HG03460 (cell line): ENCODE data around the gene RABL2B.
"Not testable (repeated sequence)": the region's sequence is repeated elsewhere in the genome, so short reads cannot be mapped to it uniquely, and the experiment has no call there.

Experiments used
- ATAC-seq: cut with Tn5 transposase; IDR thresholded peaks from one replicate; pipeline ENCODE4 v1.9.1; 2021; ENCODE audit not compliant: unreplicated experiment

RABL2B gene

DNA sequence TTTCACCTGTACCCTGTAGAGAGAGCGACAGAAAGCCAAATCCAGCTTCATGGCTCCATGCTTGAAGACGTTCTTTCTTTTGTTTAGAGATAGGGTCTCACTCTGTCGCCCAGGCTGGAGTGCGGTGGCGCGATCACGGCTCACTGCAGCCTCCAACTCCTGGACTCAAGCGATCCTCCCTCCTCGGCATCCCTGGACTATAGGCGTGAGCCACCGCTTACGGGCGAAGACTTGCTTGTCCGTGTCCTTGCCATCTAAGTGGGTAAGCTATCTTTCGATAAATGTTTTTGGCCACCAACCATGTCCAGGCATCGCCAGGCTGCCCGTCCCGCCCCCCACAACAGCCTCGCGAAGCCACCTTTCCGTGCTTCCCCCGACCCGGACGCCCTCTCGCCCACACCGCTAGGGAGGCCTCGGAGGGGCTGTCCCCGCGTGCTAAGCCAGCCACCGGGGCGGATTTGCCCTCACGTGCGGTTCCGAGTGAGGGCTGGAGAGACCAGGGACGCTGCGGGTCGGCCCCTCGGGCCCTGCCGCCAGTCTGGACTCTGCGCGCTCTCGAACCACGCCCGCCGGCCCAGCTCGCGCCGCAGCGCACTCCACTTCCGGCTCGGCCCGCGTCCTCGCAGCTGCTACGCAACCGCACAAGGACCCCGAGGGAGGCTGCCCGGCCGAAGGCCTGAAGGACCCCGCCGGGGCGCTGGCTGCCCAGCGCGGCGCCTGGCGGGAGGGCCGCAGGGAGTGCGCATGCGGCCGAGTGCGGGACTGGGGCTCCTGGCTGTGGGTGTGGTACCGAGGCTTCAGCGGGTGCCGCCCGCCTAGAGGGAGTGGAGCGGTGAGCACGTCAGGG lies at the start of gene RABL2B:
RABL2B (minus strand) TSS at position 604 of the 847 bp plus-strand sequence. CDS start 1,342 bp downstream, outside the sequence.
- ATAC-seq, result peak; percentile 91

DNA sequence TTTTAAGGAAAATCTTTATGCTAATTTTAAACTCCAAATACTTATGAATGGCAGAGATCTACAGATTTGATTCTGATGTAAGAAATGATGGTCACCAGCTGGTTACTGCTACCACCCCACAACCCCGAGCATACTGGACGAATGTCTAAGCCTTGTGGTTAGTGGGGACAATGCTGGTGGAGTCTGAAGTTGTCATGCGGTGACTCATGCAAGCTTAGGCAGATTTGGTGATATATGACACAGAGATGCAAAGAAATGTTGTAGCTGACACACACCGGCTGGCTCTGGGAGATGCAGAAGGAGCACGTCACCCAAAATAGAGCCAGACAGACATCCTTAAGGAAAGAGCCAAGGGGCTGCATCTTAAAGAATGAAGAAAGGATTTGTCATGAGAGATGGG lies 3.5 kb upstream of the RABL2B start:
- ATAC-seq, result not testable (repeated sequence)

DNA sequence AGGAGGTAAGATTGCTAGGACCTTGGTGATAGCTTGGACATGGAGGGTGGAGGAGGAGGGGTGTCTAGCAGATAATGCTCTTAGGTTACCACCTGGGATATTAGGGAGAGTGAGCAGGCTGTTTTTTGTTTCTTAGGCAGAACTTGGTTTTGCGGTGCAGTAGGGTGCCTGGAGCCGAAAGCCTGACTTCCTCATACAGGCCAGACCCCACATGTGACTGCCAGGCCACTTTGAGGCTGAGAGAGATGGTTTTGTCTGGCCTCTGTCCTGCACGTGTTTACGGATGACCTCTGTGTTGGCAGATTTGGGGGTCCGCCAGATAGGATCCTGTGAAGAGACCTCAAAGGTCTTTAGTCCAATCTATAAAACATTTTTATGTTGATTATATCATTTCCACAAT lies 1.9 kb upstream of the RABL2B start:
- ATAC-seq, result not testable (repeated sequence)

DNA sequence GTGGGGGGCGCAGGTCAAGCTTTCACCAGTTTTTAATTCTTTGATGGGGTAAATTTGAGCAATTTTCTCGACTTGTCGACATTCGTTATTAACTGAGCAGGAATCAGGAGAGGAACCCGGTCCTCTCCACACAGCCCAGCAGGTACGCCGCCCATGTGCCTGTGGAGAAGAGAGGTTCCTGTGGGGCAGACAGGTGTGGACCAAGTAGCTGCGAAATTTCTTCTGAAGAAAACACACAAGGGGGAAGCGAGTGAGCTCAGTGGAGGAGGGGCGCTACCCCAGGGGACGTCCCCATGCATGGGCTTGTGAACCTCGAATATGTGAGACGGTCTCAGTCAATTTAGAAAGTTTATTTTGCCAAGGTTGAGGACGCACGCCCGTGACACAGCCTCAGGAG lies 442 bp upstream of the RABL2B start:
- ATAC-seq, result peak; percentile 23

DNA sequence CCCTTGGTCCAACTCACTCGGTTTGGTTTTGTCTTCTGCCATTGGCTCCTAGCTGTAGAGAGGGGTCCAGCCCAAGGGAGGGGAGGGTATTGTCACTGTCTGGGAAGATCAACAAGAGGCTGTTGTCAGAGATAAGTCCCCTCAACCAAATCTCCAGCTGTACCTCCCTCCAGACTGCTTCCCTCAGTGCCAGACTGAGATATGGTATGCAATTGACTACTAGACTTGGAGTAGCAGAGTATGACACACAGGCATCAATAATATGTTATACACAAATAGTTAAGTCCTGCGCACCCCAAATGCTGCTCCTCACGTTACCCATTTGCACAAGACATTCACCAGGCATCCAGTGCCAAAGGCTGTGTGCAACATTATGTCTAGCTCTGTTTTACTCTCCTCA lies 1.2 kb downstream of the RABL2B start:
- not testable (repeated sequence) for ATAC-seq

DNA sequence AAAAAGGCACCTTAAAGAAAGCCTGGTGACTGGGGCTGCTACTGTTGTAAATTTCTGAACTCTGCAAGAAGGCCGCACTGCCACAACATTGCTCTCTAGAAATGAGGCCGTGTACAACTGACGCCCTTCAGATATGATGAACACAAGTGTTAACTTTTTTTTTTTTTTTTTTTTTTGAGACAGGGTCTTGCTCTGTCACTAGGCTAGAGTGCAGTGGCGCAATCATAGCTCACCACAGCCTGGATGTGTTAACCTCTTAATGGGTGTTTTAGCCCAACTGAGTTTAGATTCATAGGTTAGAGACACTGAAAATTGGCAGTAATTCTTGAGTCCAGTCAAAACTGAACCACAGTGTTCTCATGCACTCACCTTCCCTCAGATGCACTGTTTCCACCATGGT lies 3.2 kb downstream of the RABL2B start:
- not testable (repeated sequence) for ATAC-seq

DNA sequence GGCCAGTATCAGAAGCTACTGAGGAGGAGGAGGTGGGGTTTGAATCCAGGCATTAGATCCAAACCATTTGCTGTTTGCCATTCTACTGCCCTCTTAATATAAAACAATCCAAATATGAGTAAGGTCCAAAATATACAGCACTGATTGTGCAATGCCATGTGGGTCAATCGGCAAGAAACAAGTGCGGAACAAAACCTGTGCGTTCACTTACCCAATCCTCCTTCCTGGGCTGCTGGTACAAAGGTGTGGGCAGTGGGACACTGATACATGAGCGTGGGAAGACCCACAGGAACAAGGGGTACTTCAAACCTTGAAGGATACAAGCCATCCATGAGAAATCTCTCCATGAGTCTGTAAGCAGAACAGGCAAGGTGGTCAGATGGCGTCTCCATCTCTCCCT lies 5.8 kb downstream of the RABL2B start:
- ATAC-seq, result not testable (repeated sequence)

DNA sequence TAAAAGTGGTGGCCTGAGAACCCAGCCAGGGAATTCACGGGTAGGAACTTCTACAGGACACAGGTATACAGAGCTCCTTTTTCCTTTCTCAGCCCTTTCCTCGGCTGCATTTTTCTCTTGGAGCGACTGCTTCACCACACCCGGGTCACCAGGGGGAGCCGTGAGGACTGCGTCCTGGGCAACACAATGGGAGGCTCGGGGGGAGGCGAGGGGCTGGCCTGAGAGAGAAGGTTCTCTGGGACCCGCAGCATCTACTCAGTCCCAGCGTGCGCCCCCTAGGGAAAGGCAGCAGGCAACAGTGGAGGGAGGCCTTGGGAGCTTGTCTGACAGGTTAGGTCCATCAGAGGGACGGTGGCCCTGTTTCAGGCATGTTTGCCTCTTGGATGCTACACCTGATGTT lies 8.3 kb downstream of the RABL2B start:
- not testable (repeated sequence) for ATAC-seq

DNA sequence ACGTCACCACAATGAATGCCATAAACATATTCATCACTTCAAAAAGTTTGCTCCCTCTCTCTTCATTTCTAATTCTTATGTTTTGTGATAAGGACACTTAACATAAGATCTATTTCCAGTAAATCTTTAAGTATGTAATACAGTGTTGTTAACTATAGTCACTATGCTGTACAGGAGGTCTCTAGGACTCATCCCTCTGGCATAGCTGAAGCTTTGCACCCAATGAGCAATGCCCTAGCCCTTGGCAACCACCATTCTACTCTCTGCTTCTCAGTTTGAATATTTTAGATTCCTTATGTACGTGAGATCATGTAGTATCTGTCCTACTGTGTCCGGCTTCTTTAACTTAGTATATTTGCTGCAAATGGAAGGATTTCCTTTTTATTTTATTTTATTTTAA lies 19.1 kb downstream of the RABL2B start:
- ATAC-seq, result not testable (repeated sequence)

DNA sequence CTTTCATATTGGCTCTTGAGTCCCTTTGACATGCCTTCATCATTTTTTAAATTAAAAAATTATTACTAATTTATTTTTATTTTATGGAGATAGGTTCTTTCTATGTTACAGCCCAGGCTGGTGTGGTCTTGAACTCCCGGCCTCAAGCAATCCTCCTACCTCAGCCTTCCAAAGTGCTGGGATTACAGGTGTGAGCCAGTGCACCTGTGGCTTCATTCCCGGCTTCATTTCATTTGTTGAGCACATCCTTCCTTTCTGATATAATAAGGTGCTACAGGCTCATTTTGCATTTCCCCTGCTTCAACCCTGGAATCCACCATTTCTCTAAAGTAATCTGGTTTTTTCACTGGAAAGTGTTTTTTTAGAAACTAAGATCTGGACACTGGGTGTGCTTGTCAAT lies 21.6 kb downstream of the RABL2B start:
- ATAC-seq, result not testable (repeated sequence)

DNA sequence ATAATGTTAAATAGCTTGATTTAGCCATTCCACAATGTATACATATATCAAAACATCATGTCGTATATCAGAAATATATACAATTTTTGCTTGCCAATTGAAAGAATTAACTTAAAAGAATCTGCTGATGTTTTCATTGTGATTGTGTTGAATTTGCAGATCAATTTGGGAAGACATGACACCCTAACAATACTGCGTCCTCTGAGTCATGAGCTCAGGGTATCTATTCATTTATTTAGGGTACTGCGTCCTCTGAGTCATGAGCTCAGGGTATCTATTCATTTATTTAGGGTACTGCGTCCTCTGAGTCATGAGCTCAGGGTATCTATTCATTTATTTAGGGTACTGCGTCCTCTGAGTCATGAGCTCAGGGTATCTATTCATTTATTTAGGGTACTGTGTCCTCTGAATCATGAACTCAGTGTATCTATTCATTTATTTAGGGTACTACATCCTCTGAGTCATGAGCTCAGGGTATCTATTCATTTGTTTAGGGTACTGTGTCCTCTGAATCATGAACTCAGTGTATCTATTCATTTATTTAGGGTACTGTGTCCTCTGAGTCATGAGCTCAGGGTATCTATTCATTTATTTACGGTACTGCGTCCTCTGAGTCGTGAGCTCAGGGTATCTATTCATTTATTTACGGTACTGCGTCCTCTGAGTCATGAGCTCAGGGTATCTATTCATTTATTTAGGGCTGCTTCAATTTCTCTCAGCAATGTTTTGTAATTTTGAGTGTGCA lies 23.7 kb downstream of the RABL2B start:
- ATAC-seq, result not testable (repeated sequence)

DNA sequence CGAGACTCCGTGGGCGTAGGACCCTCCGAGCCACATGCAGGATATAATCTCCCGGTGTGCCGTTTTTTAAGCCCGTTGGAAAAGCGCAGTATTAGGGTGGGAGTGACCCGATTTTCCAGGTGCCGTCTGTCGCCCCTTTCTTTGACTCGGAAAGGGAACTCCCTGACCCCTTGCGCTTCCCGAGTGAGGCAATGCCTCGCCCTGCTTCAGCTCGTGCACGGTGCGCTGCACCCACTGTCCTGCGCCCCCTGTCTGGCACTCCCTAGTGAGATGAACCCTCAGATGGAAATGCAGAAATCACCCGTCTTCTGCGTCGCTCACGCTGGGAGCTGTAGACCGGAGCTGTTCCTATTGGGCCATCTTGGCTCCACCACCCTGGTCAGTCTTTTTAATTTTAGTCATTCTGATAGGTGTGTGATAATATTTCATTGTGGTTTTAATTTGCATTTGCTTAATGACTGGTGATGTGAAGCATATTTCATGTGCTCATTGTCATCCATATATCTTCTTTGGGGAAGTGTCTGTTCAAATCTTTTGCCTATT lies 26.4 kb downstream of the RABL2B start:
- ATAC-seq, result not testable (repeated sequence)

DNA sequence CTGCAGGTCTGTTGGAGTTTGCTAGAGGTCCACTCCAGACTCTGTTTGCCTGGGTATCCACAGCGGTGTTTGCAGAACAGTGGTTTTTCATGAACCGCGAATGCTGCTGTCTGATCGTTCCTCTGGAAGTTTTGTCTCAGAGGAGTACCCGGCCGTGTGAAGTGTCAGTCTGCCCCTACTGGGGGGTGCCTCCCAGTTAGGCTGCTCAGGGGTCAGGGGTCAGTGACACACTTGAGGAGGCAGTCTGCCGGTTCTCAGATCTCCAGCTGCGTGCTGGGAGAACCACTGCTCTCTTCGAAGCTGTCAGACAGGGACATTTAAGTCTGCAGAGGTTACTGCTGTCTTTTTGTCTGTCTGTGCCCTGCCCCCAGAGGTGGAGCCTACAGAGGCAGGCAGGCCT lies 27.0 kb downstream of the RABL2B start:
- ATAC-seq, result not testable (repeated sequence)

DNA sequence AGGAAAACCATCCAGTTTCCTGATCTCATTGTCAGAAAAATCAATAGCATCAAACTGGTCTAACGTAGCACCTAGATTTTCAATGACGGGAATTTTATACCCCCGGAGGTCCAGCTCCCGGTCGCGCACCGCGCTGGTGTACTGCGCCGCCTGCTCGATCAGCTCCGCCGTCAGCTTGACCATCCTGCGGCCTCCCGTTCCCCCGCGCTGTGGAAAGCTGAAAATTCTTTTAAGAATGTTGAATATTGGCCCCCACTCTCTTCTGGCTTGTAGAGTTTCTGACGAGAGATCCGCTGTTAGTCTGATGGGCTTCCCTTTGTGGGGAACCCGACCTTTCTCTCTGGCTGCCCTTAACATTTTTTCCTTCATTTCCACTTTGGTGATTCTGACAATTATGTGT lies 28.2 kb downstream of the RABL2B start:
- ATAC-seq, result not testable (repeated sequence)

DNA sequence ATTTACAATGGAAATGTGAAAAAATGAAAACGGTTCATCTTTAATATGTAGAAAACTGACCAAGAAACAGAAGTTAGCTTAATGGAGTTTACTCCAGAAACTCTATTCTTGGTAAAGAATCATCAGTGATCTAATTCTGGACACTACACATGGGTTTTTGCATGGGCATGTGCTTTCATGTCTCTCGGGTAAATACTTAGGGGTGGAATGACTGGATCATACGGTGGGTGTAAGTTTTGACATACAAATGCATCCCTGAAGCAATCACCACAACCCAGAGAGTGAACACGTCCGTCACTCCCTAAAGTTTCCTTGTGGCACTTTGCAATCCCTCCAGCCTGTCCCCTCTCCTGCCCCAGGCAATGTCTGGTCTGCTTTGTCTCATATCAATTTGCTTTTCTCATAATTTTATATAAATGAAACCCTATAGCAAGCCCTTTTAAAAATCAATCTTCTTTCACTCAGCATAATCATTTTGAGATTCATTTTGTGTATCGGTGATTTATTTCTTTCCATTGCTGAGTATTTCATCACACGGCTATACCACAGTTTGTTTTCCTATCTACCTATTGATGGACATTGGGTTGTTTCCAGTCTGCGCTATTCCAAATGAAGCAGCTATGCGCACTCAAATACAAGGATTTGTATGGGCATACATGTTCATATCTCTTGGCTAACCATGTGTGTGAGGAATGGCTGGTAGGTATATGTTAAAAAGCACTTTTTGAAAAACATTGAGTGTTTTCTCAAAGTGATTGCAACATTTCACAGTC lies 33.9 kb downstream of the RABL2B start:
- not testable (repeated sequence) for ATAC-seq

DNA sequence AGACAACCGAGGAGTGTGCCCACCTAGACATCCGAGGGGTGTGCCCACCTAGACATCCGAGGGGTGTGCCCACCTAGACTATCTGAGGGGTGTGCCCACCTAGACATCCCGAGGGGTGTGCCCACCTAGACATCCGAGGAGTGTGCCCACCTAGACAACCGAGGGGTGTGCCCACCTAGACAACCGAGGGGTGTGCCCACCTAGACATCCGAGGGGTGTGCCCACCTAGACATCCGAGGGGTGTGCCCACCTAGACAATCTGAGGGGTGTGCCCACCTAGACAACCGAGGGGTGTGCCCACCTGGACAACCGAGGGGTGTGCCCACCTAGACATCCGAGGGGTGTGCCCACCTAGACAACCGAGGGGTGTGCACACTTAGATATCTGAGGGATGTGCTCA lies 34.8 kb downstream of the RABL2B start:
- not testable (repeated sequence) for ATAC-seq

DNA sequence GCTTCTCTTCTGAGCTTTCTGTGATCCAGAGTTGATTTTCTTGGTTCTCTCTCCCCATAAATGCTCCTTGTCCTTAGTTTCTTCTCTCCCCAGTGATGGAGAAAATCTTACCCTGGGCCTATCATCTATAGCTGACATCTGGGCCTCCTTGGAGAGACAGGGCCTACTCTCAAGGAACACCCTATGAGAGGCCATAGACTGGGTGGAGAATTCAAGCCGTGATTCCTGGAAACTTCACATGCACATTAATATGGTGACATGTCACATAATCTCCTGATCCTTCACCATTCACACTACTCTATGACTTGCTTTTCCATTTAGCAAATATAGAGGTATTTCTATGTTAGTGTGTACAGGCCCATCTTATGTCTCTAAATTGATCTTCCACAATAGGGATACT lies 35.9 kb downstream of the RABL2B start:
- not testable (repeated sequence) for ATAC-seq

DNA sequence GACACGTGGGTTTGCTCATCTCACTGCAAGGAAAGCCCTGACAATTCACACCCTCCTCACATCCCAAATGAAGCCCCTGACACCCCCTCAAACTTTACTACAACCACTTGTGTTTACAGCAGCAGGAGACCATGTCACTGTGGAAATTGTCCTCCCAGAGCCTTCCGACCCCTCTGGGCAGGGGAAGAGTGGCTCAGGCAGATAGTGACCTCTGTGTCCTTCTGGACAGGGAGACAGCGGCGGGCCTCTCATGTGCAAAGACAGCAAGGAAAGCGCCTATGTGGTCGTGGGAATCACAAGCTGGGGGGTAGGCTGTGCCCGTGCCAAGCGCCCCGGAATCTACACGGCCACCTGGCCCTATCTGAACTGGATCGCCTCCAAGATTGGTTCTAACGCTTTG lies 39.0 kb downstream of the RABL2B start:
- ATAC-seq, result not testable (repeated sequence)

DNA sequence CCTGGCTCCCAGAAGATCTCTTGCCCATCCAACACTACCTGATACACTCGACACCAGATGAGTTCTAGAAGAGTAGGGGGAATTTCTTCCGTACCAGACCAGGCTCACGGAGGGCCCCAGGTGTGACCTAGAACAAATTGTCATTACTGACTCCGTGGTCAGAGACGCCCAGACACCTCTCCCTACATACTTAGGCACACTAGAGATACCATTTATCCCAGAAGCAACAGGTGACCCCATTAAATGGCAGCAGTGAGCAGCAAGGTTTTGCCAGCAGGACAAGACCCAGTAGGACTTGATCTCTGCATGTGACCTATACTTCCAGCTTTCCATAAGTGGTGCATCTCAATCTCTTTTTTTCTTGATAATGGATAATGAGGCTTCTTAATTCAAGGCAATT lies 42.7 kb downstream of the RABL2B start:
- ATAC-seq, result not testable (repeated sequence)

DNA sequence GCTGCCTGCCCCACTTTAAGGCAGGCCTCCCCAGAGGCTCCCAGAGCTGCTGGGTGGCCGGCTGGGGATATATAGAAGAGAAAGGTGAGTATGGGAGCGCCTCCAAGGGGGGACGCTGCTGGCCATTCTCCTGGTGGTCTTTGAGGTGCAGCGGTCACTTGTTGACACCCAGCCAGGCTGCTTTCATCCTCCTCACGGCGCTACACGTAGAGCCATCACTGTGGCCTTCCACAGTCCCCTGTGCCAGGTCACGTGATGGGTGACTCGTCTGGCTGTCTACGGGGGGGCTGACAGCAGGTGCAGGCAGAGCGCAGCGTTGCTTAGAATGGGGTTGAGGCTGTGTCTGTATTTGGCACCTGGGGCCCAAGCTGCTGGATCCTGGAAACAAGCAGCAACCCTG lies 43.5 kb downstream of the RABL2B start:
- no peak for ATAC-seq

DNA sequence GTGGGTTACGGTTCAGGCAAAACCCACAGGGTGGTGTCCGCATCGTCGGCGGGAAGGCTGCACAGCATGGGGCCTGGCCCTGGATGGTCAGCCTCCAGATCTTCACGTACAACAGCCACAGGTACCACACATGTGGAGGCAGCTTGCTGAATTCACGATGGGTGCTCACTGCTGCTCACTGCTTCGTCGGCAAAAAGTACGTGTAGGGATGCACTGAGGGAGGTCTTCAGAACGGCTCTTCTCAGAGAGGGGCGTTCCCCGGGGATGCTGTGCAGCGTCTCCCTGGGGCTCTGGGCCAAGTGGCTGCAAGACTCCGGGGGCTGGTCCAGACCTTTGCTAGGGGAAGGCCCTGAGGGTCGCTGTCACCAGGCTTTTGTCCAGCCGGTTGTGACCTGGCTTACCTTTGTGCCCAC lies 44.2 kb downstream of the RABL2B start:
- ATAC-seq, result no peak
